GM21737 (cell line): ENCODE results near the gene CCDC148.
"Not testable (repeated sequence)": the region's sequence is repeated elsewhere in the genome, so short reads cannot be mapped to it uniquely, and the experiment has no call there.

ENCODE experiments used
- ATAC-seq: cut with Tn5 transposase; IDR thresholded peaks from one replicate; pipeline ENCODE4 v1.9.1; 2021; ENCODE audit warnings: mild to moderate bottlenecking, moderate library complexity; ENCODE audit not compliant: unreplicated experiment

CCDC148 gene

GRCh38 chr2:158378926-158379325 is 77.6 kb downstream of the CCDC148 start:
- no peak for ATAC-seq

GRCh38 chr2:158366342-158366741 is 90.2 kb downstream of the CCDC148 start:
- ATAC-seq: no peak

GRCh38 chr2:158359846-158360245 is 96.7 kb downstream of the CCDC148 start:
- no peak for ATAC-seq

GRCh38 chr2:158357699-158358098 is 98.9 kb downstream of the CCDC148 start:
- ATAC-seq: no peak

- ATAC-seq: no peak
These were observed 99.4 kb downstream of the CCDC148 start for GRCh38 chr2:158357122-158357521.

- not testable (repeated sequence) for ATAC-seq
These were observed 105.1 kb downstream of the CCDC148 start for GRCh38 chr2:158351466-158351816.

GRCh38 chr2:158350751-158351465 is 105.6 kb downstream of the CCDC148 start:
- not testable (repeated sequence) for ATAC-seq

- no peak for ATAC-seq
These were observed 110.5 kb downstream of the CCDC148 start for GRCh38 chr2:158346032-158346431.

GRCh38 chr2:158339513-158339912 is 117.0 kb downstream of the CCDC148 start:
- no peak for ATAC-seq

- ATAC-seq: no peak
These were observed 119.5 kb downstream of the CCDC148 start for GRCh38 chr2:158337018-158337417.

- not testable (repeated sequence) for ATAC-seq
These were observed 124.8 kb downstream of the CCDC148 start for GRCh38 chr2:158331799-158332198.

GRCh38 chr2:158325782-158326340 is 130.7 kb downstream of the CCDC148 start:
- no peak for ATAC-seq

- no peak for ATAC-seq
These were observed 131.3 kb downstream of the CCDC148 start for GRCh38 chr2:158325031-158325781.

GRCh38 chr2:158323381-158323780 is 133.2 kb downstream of the CCDC148 start:
- no peak for ATAC-seq

- no peak for ATAC-seq
These were observed 135.3 kb downstream of the CCDC148 start for GRCh38 chr2:158321264-158321663.

GRCh38 chr2:158319269-158319668 is 137.3 kb downstream of the CCDC148 start:
- ATAC-seq: no peak

GRCh38 chr2:158317642-158318041 is 138.9 kb downstream of the CCDC148 start:
- no peak for ATAC-seq

GRCh38 chr2:158315803-158316414 is 140.6 kb downstream of the CCDC148 start:
- ATAC-seq: no peak

- no peak for ATAC-seq
These were observed 141.6 kb downstream of the CCDC148 start for GRCh38 chr2:158315000-158315399.

- no peak for ATAC-seq
These were observed 142.8 kb downstream of the CCDC148 start for GRCh38 chr2:158313734-158314133.

GRCh38 chr2:158312981-158313380 is 143.6 kb downstream of the CCDC148 start:
- ATAC-seq: no peak

GRCh38 chr2:158310407-158310806 is 146.1 kb downstream of the CCDC148 start:
- ATAC-seq: not testable (repeated sequence)
